Calu3 (cell line): Measurements from ENCODE around the gene SLC25A34. TPM values are rescaled to one million over a fixed set of nuclear protein-coding genes. Genes with fewer than 3 reads are reported as not detected.

Source experiments
- BruUV-seq: library from RNA; stranded (reverse); fragments of 400-500 nt; replicated peaks from 2 replicates; lab custom pipeline; 2021; lab: Mats Ljungman, UMichigan
- CTCF ChIA-PET: fragments of 300-600 bp; sonication (Branson Sonifier 250); formaldehyde crosslinking; loops from one replicate; lab custom pipeline; 2022; ENCODE audit warnings: antibody characterized with exemption; lab: Charles Lee
- DNase-seq: peaks from one replicate; pipeline ENCODE4 v3.0.0; 2022
- H3K27ac Mint-ChIP-seq: one replicate; pipeline ENCODE4 v1.8.0; 2022; ENCODE audit warnings: mixed read lengths; ENCODE audit not compliant: unreplicated experiment
- H3K27me3 Mint-ChIP-seq: one replicate; pipeline ENCODE4 v1.8.0; 2022; ENCODE audit warnings: mixed read lengths; ENCODE audit not compliant: unreplicated experiment
- H3K36me3 Mint-ChIP-seq: one replicate; pipeline ENCODE4 v1.8.0; 2022; ENCODE audit warnings: mild to moderate bottlenecking, moderate library complexity, mixed read lengths; ENCODE audit not compliant: insufficient read depth, unreplicated experiment
- H3K4me1 Mint-ChIP-seq: one replicate; pipeline ENCODE4 v1.8.0; 2022; ENCODE audit warnings: mild to moderate bottlenecking, low read depth, mixed read lengths; ENCODE audit not compliant: unreplicated experiment
- H3K4me3 Mint-ChIP-seq: one replicate; pipeline ENCODE4 v1.8.0; 2022; ENCODE audit warnings: mild to moderate bottlenecking, low read depth, moderate library complexity, mixed read lengths; ENCODE audit not compliant: unreplicated experiment
- H3K9me3 Mint-ChIP-seq: one replicate; pipeline ENCODE4 v1.8.0; 2022; ENCODE audit warnings: low read depth, mixed read lengths; ENCODE audit not compliant: unreplicated experiment
- CTCF ChIP-seq: fragments of 200-600 bp; IDR thresholded peaks from one replicate; pipeline ENCODE4 v1.8.0; 2022; ENCODE audit warnings: antibody characterized with exemption; ENCODE audit not compliant: unreplicated experiment
- intact Hi-C: fragments of 100-400 bp; cut with micrococcal nuclease; formaldehyde crosslinking; loops from one replicate; pipeline ENCODE4 v1.10.0; 2022; ENCODE audit not compliant: unreplicated experiment
- total RNA-seq: library from RNA; stranded (reverse); gene quantifications from 2 replicates; pipeline ENCODE4 v1.2.3, GENCODE V29; 2022

SLC25A34 gene
- total RNA-seq, 1 experiment from 2014 or later = 0.68 TPM

- H3K4me3 Mint-ChIP-seq = no peak overlapping the region
- no peak for DNase-seq
- intact Hi-C loops = no loop called here
- BruUV-seq = no TSS peak
- no peaks in the 10 kb centered on the region for H3K27me3 Mint-ChIP-seq
- peaks cover 11% of the 10 kb centered on the region for H3K36me3 Mint-ChIP-seq
- no peak overlapping the region for H3K27ac Mint-ChIP-seq
- CTCF ChIA-PET = interaction anchor here (1.2 kb wide), 1 partner anchor 12 kb away, joined by 3 read pairs; no protein-coding TSS in a partner anchor
- no peak for TF ChIP-seq CTCF
- H3K4me1 Mint-ChIP-seq = peaks cover 9% of the 10 kb centered on the region
- no peaks in the 10 kb centered on the region for H3K9me3 Mint-ChIP-seq
Observed at GRCh38 chr1:15753776-15754175, 17.7 kb downstream of the SLC25A34 start.

DNA sequence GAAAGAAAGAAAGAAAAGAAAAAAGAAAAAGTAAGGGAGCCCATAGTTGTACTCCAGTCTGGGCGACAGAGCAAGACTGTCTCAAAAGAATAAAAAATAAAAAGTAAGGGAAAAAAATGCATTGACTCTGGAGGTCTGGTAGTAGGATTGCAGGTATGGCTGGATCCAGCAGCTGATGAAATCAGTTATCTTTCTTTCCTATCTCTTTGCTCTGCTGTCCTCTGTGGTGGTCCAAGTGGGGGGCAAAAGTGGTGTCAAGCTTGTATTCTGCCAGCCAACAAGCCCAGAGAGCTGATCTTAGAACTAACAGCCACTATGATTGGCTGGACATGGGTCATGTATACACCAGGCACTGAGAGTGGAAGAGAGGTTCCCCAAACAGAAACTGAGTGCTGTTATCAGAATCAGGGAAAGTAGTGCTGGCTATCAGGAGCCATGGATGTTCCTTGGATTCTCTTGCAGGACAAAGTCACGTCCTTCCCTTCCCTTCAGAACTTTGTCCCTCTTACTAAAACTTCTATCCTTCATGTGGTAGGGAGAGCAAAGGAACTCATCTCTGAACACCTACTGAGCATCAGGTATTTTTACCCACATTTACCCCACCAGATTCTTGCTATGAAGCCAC, 19.1 kb downstream of the SLC25A34 start:
- BruUV-seq = no TSS peak
- no peak for TF ChIP-seq CTCF
- H3K9me3 Mint-ChIP-seq = no peaks in the 10 kb centered on the region
- H3K4me1 Mint-ChIP-seq = peaks cover 9% of the 10 kb centered on the region
- no peak overlapping the region for H3K4me3 Mint-ChIP-seq
- H3K36me3 Mint-ChIP-seq = peaks cover 11% of the 10 kb centered on the region
- H3K27ac Mint-ChIP-seq = no peak overlapping the region
- intact Hi-C loops = no loop called here
- no peak for DNase-seq
- CTCF ChIA-PET = no interaction called here
- H3K27me3 Mint-ChIP-seq = no peaks in the 10 kb centered on the region

DNA sequence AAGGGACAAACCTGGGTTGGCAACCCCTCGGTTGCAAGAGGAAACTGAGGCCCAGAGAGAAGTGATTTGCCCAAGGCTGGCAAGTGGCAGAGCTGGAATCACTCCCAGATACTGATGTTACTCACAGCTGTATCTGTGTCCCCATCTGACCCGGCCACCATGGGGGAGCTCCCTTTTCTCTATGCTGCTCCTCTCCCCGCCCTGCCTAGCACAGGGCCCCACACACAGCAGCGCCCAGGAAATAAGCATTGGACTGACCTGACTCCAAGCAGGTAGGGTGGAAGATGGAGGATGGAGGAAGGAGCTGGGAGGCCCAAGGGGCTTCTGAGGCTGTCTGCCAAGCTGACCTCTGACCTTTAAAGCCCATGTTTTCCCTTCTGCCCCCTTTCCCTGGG, 19.6 kb downstream of the SLC25A34 start:
- H3K4me3 Mint-ChIP-seq = peak overlapping the region; percentile 66
- DNase-seq = no peak
- CTCF ChIA-PET = no interaction called here
- no peak for TF ChIP-seq CTCF
- intact Hi-C loops = no loop called here
- H3K27me3 Mint-ChIP-seq = no peaks in the 10 kb centered on the region
- H3K36me3 Mint-ChIP-seq = peaks cover 11% of the 10 kb centered on the region
- no TSS peak for BruUV-seq
- peaks cover 9% of the 10 kb centered on the region for H3K4me1 Mint-ChIP-seq
- no peaks in the 10 kb centered on the region for H3K9me3 Mint-ChIP-seq
- no peak overlapping the region for H3K27ac Mint-ChIP-seq

- Mint-ChIP-seq H3K27ac (peak overlapping the region; percentile 72), H3K36me3 (peaks cover 11% of the 10 kb centered on the region), H3K4me1 (peaks cover 9% of the 10 kb centered on the region), H3K27me3 (no peaks in the 10 kb centered on the region), H3K9me3 (no peaks in the 10 kb centered on the region), H3K4me3 (peak overlapping the region; percentile 66)
- intact Hi-C loops = no loop called here
- DNase-seq = peak; percentile 69
- no TSS peak for BruUV-seq
- CTCF ChIA-PET = interaction anchor here (0.6 to 1.3 kb wide), 4 partner anchors 15 to 294 kb away, joined by 3 to 7 read pairs (median 4); no protein-coding TSS in a partner anchor
- no peak for TF ChIP-seq CTCF
Observed at GRCh38 chr1:15756143-15757015, 20.3 kb downstream of the SLC25A34 start.
